Stomach (tissue), 9 donors: Measurements from ENCODE around the gene RSPH3. TPM values are rescaled to one million over a fixed set of nuclear protein-coding genes. Genes with fewer than 3 reads are reported as not detected.
A peak's percentile ranks its signal among the peaks of the same experiment; 100 is the strongest.

Source experiments
- DNase-seq, 2 donors: peaks; one replicate each; pipeline versions ENCODE4 v3.0.0 to v3.0.0-alpha.2; 2013 to 2019
- H3K27ac ChIP-seq, 5 donors: fragments of 200-600 bp in 4 of 5; sonication (generic) in 4 of 5; one replicate each; pipeline ENCODE4 v1.5.1; 2013 to 2019; ENCODE audit warnings: mild to moderate bottlenecking in 1 of 5, moderate library complexity in 1 of 5
- H3K27me3 ChIP-seq, 3 donors: fragments of 200-600 bp; sonication (generic); one replicate each; pipeline ENCODE4 v1.5.1; 2017 to 2019; ENCODE audit warnings: mixed run types in 1 of 3
- H3K36me3 ChIP-seq, 4 donors: fragments of 200-600 bp; sonication (generic); 1 replicate in 3 of 4; 2 replicates in 1 of 4; pipeline ENCODE4 v1.5.1; 2016 to 2019
- H3K4me1 ChIP-seq, 4 donors: fragments of 200-600 bp; sonication (generic); one replicate each; pipeline ENCODE4 v1.5.1; 2016 to 2019
- H3K4me3 ChIP-seq, 4 donors: fragments of 200-600 bp; sonication (generic) in 3 of 4; one replicate each; pipeline ENCODE4 v1.5.1; 2016 to 2019; ENCODE audit warnings: mild to moderate bottlenecking in 1 of 4
- H3K9me3 ChIP-seq, 4 donors: fragments of 200-600 bp; sonication (generic); one replicate each; pipeline ENCODE4 v1.5.1; 2016 to 2019
- CTCF ChIP-seq, 7 experiments: fragments of 450-650 bp in 4 of 7; fragments of 200-600 bp in 3 of 7; sonication (generic) in 3 of 7; IDR thresholded peaks; one replicate each; pipeline ENCODE4 v1.5.1; 2016 to 2019; ENCODE audit warnings: antibody characterized with exemption in 7 of 7, control low read depth in 2 of 7, mild to moderate bottlenecking in 1 of 7
- EP300 ChIP-seq: sonication (generic); formaldehyde crosslinking; IDR thresholded peaks from one replicate; pipeline ENCODE4 v1.6.1; 2017; ENCODE audit warnings: antibody characterized with exemption
- POLR2A ChIP-seq, 4 donors: fragments of 450-650 bp; IDR thresholded peaks; one replicate each; pipeline ENCODE4 v1.6.1; 2016; ENCODE audit warnings: antibody characterized with exemption in 4 of 4, control low read depth in 2 of 4, mild to moderate bottlenecking in 1 of 4, moderate library complexity in 1 of 4
- POLR2AphosphoS5 ChIP-seq, 3 donors: sonication (generic); formaldehyde crosslinking; IDR thresholded peaks; one replicate each; pipeline ENCODE4 v1.6.1; 2016; ENCODE audit warnings: antibody characterized with exemption in 3 of 3
- WGBS, 5 donors: extraction: QIAGEN DNeasy Blood & Tissue Kit in 3 of 5; methylation state at CpG; one replicate each; pipeline versions ENCODE4 v1.1.5 to v1.1.7; 2013 to 2018; 5-methylcytosine and 5-hydroxymethylcytosine counted together
- intact Hi-C: fragments of 100-400 bp; cut with DNase I; formaldehyde crosslinking; loops from one replicate; pipeline ENCODE4 v1.15.1; 2023; ENCODE audit warnings: low total_unique reads
- polyA plus RNA-seq, 3 donors: library from polyadenylated mRNA; stranded (reverse); fragments of 200-250 nt; gene quantifications; one replicate each; pipeline ENCODE4 v1.2.3, GENCODE V29; 2013
- total RNA-seq, 5 donors: library from RNA; depleted of rRNA; stranded (reverse); fragments of >200 nt; gene quantifications; one replicate each; pipeline versions ENCODE4 v1.1.0 to v1.2.3, GENCODE V29; 2014 to 2016
- donor health status: healthy with polysubstance abuse.
- donor health status: Bipolar disorder and iron deficiency.
- donor health status: healthy.

Gene RSPH3
- total and polyA plus RNA-seq, 8 donors, result 2.3 to 89.3 (median 5.9) TPM

GRCh38 chr6:159008656-159009288 is 8.8 kb upstream of the RSPH3 start:
- Histone ChIP-seq H3K4me3 (no peak overlapping the region), H3K36me3 (no peaks in the 10 kb centered on the region), H3K27ac (no peak overlapping the region), H3K27me3 (no peaks in the 10 kb centered on the region), H3K9me3 (no peaks in the 10 kb centered on the region), H3K4me1 (peaks cover 0 to 5% (median 0%) of the 10 kb centered on the region in 4 donors)
- WGBS, 5 donors, result 55 to 70% (median 59%) methylated on average over 10 of the region's 10 CpGs
- TF ChIP-seq POLR2AphosphoS5 (IDR thresholded peaks at IDR 0.05), result no peak
- no peak for TF ChIP-seq POLR2A (IDR thresholded peaks at IDR 0.05)
- TF ChIP-seq EP300, result no peak
- TF ChIP-seq CTCF (IDR thresholded peaks at IDR 0.05), result peak in 4 of 7 experiments; percentile 11 to 47 (median 38)
- DNase-seq, result peak in 1 of 2 donors; percentile 65
- intact Hi-C loops, result no loop called here

GRCh38 chr6:159007510-159007909 is 7.5 kb upstream of the RSPH3 start:
- Histone ChIP-seq H3K4me1 (peaks cover 0 to 5% (median 0%) of the 10 kb centered on the region in 4 donors), H3K27me3 (no peaks in the 10 kb centered on the region), H3K27ac (no peak overlapping the region), H3K9me3 (no peaks in the 10 kb centered on the region), H3K4me3 (no peak overlapping the region), H3K36me3 (no peaks in the 10 kb centered on the region)
- intact Hi-C loops, result no loop called here
- DNase-seq, result no peak
- 68 to 85% (median 73%) methylated on average over 5 of the region's 5 CpGs for WGBS, 5 donors
- TF ChIP-seq POLR2AphosphoS5 (IDR thresholded peaks at IDR 0.05), result no peak
- no peak for TF ChIP-seq CTCF (IDR thresholded peaks at IDR 0.05)
- no peak for TF ChIP-seq POLR2A (IDR thresholded peaks at IDR 0.05)
- TF ChIP-seq EP300, result no peak

- no peak overlapping the region for H3K4me3 ChIP-seq
- TF ChIP-seq EP300 (no peak), POLR2A (IDR thresholded peaks at IDR 0.05) (no peak), CTCF (IDR thresholded peaks at IDR 0.05) (no peak), POLR2AphosphoS5 (IDR thresholded peaks at IDR 0.05) (no peak)
- WGBS, 5 donors, result 86 to 91% (median 88%) methylated on average over 5 of the region's 5 CpGs
- intact Hi-C loops, result no loop called here
- H3K9me3 ChIP-seq, result no peaks in the 10 kb centered on the region
- peaks cover 0 to 15% (median 6%) of the 10 kb centered on the region in 4 donors for H3K4me1 ChIP-seq
- DNase-seq, result no peak
- H3K27me3 ChIP-seq, result no peaks in the 10 kb centered on the region
- H3K36me3 ChIP-seq, result no peaks in the 10 kb centered on the region
- no peak overlapping the region for H3K27ac ChIP-seq
Observed at GRCh38 chr6:159005436-159005835, 5.4 kb upstream of the RSPH3 start.

- no peaks in the 10 kb centered on the region for H3K9me3 ChIP-seq
- no peak for TF ChIP-seq EP300
- H3K27ac ChIP-seq, result no peak overlapping the region
- WGBS, 5 donors, result 68 to 79% (median 72%) methylated on average over 3 of the region's 3 CpGs
- intact Hi-C loops, result no loop called here
- DNase-seq, result no peak
- no peaks in the 10 kb centered on the region for H3K36me3 ChIP-seq
- peaks cover 0 to 17% (median 8%) of the 10 kb centered on the region in 4 donors for H3K4me1 ChIP-seq
- no peak overlapping the region for H3K4me3 ChIP-seq
- H3K27me3 ChIP-seq, result no peaks in the 10 kb centered on the region
Observed at GRCh38 chr6:159004592-159004991, 4.6 kb upstream of the RSPH3 start.

- TF ChIP-seq POLR2A (IDR thresholded peaks at IDR 0.05) (no peak), CTCF (IDR thresholded peaks at IDR 0.05) (no peak), EP300 (no peak), POLR2AphosphoS5 (IDR thresholded peaks at IDR 0.05) (no peak)
- Histone ChIP-seq H3K36me3 (no peaks in the 10 kb centered on the region), H3K4me3 (no peak overlapping the region), H3K9me3 (no peaks in the 10 kb centered on the region), H3K4me1 (peaks cover 3 to 23% (median 17%) of the 10 kb centered on the region in 4 donors), H3K27ac (no peak overlapping the region), H3K27me3 (no peaks in the 10 kb centered on the region)
- no peak for DNase-seq
- 93 to 96% (median 94%) methylated on average over 12 of the region's 12 CpGs for WGBS, 5 donors
- intact Hi-C loops, result no loop called here
Observed at GRCh38 chr6:159002432-159003155, 2.6 kb upstream of the RSPH3 start.
